SKM-1 treated with dmso at 0.1 percent for 144 hours (cell line): ENCODE measurements around the gene ZCCHC7.
"Not testable (repeated sequence)": the region's sequence is repeated elsewhere in the genome, so short reads cannot be mapped to it uniquely, and the experiment has no call there.

Source experiments
- DNase-seq: peaks from one replicate; lab custom pipeline; 2025; ENCODE audit not compliant: unreplicated experiment; lab: John Stamatoyannopoulos, UW

Gene ZCCHC7

DNA sequence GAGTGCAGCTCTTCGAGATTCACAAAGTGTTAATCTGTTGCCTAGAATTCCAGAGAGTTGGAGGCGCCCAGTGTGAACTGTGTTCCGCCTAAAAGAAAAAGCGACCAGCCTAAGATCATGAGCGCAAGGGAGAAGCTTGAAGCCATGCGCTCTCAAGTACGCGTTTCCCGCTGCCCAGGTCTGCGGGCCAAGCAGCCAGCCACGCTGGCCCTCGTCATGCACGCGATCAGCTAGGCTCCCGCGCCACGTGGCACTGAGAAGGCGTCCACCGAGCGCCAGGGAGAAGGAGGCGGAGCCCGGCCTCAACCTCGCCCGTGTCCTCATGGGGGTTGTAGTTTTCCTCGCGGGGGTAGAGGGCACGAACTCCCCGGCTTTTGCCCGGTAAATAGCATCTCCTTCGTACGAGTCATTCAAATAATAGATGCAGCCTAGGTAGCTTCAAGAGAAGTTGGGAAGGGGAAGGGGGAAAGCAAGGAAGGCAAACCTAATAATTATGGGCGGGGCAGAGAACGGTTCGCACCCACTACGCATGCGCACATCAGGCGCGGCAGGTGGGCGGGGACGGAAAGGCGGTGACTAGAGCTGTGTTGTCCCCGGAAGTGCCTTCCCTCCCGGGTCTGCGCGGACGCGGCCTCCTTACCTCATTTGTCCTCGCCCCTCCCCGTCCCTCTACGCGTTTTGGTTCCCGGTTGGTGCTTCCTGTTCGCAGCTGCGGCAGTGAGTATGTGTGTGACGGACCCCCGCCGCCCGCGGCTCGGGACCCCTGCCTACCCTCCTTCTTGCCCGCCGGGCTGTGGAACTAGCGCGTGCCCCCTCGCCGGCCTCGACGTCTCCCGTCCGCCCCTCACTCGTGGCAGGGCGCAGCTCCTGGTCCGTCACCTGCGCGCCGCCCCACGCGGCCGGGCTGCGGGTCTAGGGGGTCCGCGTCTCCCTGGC is at the start of gene ZCCHC7:
Gene ZCCHC7, plus strand, starts transcription at position 668 of the 936 bp plus-strand sequence.
- DNase-seq, result peak; percentile 86

DNA sequence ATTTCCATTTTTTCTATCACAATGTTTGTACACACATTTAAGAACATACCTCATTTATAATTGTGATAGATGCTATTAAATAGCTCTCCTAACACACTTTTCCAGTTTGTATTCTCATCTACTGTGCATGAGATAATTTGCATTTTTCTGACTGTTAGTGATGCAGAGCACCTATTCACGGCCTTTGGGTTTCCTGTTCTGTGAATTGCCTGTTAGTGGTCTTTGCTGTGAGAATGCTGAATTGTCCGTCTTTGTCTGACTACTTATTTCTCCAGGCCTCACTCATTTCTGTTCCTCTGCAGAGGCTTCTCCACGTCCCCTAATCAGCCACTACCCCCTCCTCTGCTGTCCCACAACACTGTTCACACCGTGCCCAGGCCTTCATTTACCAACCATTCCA is 45.6 kb upstream of the ZCCHC7 start:
- not testable (repeated sequence) for DNase-seq

DNA sequence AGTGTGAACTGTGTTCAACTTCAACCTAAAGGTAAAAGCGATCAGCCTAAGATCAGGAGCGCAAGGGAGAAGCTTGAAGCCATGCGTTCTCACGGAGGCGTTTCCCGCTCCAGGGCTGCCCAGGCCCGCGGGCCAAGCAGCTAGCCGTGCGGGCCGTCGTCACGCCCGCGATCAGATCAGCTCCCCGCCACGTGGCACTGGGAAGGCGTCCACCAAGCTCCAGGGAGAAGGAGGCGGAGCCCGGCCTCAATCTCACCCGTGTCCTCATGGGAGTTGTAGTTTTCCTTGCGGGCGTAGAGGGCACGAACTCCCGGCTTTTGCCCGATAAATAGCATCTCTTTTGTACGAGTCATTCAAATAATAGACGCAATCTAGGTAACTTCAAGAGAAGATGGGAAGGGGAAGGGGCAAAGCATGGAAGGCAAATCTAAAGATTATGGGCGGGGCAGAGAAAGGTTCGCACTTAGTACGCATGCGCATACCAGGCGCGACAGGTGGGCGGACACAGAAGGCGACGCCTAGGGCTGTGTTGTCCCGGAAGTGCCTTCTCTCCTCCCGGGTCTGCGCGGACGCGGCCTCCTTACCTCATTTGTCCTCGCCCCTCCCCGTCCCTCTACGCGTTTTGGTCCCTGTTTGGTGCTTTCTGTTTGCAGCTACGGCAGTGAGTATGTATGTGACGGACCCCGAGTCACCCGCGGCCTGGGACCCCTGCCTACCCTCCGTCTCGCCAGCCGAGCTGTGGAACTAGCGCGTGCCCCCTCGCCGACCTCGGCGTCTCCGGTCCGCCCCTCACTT is 40.8 kb upstream of the ZCCHC7 start:
- peak; percentile 93 for DNase-seq

DNA sequence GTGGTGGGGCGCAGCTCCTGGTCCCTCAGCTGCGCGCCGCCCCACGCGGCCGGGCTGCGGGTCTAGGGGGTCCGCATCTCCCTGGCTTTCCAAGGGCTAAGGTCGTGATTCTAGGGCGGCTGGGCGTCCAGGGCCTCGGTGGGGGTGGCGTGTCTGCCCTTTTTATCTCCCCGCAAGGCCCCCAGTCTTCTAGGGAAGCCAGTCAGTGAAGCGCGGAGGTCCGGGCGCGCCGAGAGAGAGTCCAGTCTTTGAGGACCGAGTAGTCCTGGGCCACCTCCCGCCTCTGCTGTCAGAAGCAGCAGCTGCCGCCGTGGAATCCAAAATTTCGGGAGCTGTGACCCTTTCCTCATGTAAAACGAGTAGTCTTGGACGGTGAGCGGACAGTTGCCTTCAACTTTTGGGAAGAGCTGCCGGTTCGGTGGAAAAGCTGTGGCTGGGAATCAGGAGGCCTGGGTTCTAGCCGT is 40.2 kb upstream of the ZCCHC7 start:
- DNase-seq, result not testable (repeated sequence)

GRCh38 chr9:37081507-37081906 is 38.9 kb upstream of the ZCCHC7 start:
- DNase-seq, result not testable (repeated sequence)

DNA sequence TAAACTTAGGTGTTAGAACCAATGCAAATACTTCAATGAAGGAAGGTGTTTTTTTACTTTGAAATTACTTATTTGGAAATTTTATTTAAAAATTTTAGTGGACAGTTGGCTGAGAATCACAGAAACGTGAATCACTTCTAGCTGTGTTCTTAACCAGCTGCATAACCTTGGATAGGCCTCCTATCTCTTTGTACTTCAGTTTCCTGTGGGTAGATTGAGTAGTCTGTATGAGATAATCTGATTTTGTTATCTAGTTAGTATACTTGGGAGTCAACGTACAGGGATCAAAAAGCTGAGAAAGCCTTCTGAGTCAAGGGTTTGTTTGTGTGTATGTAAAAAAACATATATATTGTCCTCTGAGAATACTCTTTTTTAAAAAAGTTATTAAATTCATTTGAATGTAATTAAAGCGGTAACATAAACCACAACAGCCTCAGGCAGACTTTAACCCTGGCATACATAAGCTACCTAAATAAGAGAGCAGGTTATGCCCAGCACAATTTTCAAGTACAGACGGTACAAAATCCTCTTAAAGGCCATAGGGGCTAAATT is 38.1 kb upstream of the ZCCHC7 start:
- DNase-seq, result no peak

DNA sequence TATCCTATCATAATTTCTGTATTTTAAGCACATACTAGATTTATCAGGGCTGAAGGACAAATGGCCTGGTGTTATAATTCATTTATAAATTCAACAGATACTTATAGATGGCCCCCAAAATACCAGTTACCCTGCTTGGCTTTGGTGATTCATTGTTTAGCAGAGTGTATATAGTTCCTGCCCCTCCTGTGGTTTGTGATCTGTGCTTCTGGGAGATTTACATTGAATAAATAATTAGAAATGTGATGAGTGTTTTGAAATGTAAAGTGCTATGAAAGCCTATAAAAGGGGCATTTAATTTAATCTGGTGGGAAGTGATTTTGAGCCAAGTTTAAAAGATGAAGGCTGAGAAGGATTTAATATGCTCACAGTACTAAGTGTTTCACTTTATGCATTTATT is 36.7 kb upstream of the ZCCHC7 start:
- DNase-seq, result no peak

DNA sequence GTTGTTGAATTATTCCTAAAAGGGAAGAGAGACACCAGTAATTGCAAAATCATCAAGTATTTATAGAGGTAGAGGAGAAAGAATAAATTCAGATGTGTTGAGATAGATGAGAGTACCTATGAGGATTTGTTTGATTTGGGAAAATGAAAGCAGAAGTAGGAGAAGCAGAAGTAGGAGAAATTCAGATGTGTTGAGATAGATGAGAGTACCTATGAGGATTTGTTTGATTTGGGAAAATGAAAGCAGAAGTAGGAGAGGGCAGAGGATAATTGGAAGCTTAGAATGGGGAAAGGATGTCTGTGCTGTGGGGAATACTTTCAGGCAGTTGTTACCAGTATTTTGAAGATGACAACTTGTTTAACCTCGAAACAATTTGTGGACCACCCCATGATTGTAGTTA is 35.1 kb upstream of the ZCCHC7 start:
- no peak for DNase-seq

- DNase-seq, result not testable (repeated sequence)
Measured at GRCh38 chr9:37092714-37093295, 27.6 kb upstream of the ZCCHC7 start.

GRCh38 chr9:37094751-37095150 is 25.6 kb upstream of the ZCCHC7 start:
- no peak for DNase-seq

- DNase-seq, result no peak
Measured at GRCh38 chr9:37096628-37097027, 23.7 kb upstream of the ZCCHC7 start.

DNA sequence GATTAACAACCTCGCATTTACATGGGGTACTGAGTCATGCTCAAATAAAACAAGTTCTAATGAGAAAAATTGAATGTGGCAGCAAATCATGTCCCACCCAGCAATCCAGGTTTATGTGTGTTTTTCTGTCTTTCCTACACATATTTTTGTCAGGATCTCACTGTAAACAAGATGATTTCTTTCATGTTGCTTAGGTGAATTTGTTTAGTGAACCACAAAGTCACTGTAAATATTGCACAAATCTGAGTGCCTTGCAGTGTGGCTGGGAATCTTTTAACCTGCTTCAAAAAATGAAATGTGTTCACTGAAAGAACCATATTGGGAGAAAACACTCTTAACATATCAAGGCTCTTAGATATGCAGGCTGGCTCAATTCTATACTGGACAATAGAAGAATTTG is 23.1 kb upstream of the ZCCHC7 start:
- no peak for DNase-seq

- DNase-seq, result no peak
Measured at GRCh38 chr9:37100327-37100726, 20.0 kb upstream of the ZCCHC7 start.

- no peak for DNase-seq
Measured at GRCh38 chr9:37100741-37101140, 19.6 kb upstream of the ZCCHC7 start.

DNA sequence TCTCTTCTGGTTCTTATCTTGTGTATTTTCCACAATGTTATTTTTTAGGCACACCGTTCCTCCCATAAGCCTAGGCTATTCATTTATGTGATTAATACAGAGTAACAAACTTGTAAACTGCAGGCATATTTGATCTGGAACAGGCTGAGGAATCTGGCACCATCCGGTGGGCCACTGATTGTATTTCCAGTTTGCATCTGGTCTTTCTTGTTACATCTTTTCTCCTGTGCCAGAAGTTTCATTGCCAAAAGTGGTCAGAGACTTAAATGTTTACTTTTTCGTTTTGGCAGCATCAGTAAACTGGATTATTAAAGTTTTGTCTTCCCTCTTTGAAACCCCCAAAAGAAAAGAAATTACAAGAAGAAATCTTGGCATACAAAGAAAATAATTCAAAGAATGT is 17.9 kb upstream of the ZCCHC7 start:
- no peak for DNase-seq

DNA sequence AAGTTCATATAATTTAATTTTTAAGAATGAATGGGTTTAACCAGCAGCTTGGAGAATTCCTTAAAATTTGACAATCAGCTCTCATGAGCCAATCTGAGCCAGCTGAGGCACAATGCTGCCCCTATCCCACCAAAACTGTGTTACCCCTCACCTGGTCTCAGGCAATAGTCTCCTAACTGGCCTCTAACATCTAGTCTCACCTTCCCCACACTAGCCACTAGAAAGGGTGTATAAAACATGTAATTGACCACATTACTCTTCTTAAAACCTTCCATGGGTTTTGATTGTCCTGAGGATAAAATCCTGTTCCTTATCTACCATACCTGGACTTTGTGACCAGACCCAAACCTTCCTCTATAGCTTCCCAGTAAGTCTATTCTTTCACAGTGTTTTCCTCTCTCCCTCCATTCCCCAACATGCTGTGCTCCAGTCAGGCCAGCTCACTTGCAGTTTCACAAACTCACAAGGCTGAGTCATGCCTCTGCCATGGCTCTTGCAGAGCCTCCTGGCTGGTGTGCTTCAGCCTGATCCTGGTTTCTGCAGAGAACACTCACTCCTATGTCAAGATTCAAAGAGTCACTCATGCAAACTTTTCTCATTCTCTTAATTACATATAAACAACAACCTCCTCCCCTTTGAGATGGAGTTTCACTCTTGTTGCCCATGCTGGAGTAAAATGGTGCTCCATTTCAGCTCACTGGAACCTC is 16.0 kb upstream of the ZCCHC7 start:
- DNase-seq, result no peak

DNA sequence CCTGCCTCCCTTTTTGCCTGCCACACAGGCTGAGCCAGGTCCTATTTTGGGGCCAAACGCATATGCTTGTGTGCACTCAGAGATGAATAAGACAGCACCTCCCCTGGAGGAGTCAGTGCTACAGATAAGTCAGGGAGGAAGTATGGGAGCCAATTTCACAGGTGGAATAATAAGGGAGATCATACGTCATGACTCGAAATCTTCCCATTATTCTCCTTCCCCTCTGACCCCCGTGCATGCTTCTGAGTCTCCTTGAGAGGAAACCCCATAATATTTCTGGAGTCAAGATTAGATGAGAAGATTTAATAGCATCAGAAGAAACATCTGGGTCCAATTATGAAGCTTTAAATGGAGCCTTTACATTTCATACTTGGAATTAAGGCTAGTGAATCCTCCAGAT is 15.1 kb upstream of the ZCCHC7 start:
- DNase-seq, result no peak

DNA sequence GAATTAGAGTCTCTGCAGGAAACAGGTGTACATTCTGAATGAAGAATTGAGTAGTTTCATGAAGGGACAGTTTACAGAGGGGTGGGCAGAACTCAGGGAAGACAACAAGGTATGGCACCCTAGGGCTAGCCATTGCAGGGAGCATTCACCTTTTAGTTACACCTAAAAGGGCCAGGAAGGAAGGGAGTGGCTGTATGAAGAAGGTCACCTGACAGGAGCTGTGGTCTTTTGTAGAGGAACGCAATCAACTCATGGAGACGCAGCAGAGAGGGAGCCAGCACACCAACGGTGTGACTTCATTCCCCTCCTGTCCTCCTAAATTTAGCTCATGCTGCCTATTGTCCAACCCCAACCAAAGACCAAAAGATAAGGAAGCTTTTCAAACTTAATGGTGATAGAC is 12.7 kb upstream of the ZCCHC7 start:
- DNase-seq, result no peak

DNA sequence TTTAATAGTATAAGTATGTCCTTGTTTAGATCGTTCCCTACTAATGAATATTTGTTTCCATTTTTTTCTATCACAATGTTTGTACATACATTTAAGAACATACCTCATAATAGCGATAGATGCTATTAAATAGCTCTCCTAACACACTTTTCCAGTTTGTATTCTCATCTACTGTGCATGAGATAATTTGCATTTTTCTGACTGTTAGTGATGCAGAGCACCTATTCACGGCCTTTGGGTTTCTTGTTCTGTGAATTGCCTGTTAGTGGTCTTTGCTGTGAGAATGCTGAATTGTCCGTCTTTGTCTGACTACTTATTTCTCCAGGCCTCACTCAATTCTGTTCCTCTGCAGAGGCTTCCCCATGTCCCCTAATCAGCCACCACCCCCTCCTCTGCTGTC is 5.9 kb upstream of the ZCCHC7 start:
- DNase-seq, result not testable (repeated sequence)

DNA sequence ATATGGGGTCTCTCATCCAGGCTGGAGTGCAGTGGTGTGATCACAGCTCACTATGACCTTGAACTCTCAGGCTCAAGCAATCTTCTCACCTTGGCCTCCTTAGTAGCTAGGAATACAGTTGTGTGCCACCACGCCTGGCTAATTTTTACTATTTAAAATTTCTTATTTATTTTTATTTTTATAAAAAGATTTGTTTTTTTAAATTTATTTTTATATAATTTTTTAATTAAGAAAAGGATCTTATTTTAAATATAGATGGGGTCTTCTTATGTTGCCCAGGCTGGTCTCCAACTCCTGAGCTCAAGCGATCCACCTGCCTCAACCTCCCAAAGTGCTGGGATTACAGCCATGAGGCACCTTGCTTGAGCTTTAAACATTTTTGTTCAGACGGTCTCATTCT is 2.4 kb upstream of the ZCCHC7 start:
- DNase-seq, result no peak

DNA sequence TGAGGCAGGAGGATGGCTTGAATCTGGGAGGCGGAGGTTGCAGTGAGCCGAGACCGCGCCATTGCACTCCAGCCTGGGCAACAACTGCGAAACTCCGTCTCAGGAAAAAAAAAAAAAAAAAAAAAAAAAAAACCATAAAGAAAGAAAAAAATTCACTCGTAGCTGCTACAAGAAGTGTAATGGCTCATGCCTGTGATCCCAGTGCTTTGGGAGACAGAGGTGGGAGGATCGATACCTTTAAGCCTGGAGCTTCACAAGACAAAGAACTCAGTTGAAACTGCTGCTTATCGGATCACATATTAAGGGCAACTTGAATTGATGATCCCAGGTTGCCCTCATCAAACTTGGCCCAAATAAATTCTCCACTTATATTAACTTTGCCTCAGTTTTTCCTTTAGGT is 1.0 kb upstream of the ZCCHC7 start:
- DNase-seq, result no peak
